Fibroblast of lung (primary cell): ENCODE measurements around the gene FNTB. TPM values are rescaled to one million over a fixed set of nuclear protein-coding genes. Genes with fewer than 3 reads are reported as not detected.

ENCODE experiments used
- DNase-seq, 2 donors: peaks; one replicate each; pipeline versions ENCODE4 v3.0.0 to v3.0.0-alpha.2; 2010; ENCODE audit warnings: low read depth in 2 of 2
- H2AFZ ChIP-seq: 2 replicates; pipeline ENCODE4 v1.5.1; 2012; ENCODE audit warnings: low read length, control low read depth, inconsistent platforms
- H3K27ac ChIP-seq: 2 replicates; pipeline ENCODE4 v1.5.1; 2011; ENCODE audit warnings: low read length, control low read depth; ENCODE audit not compliant: insufficient read depth
- H3K27me3 ChIP-seq: 2 replicates; pipeline ENCODE4 v1.5.1; 2011; ENCODE audit warnings: mild to moderate bottlenecking, low read length; ENCODE audit not compliant: control insufficient read depth, insufficient read depth
- H3K36me3 ChIP-seq: 2 replicates; pipeline ENCODE4 v1.5.1; 2011; ENCODE audit warnings: low read length; ENCODE audit not compliant: control insufficient read depth, insufficient read depth
- H3K4me1 ChIP-seq: 2 replicates; pipeline ENCODE4 v1.5.1; 2011; ENCODE audit warnings: low read length; ENCODE audit not compliant: control insufficient read depth, insufficient read depth; ENCODE audit errors: extremely low read depth
- H3K4me2 ChIP-seq: 2 replicates; pipeline ENCODE4 v1.5.1; 2011; ENCODE audit warnings: low read length, control low read depth; ENCODE audit not compliant: insufficient read depth; ENCODE audit errors: extremely low read depth
- H3K4me3 ChIP-seq, 4 experiments: fragments of 200-600 bp in 1 of 4; sonication (generic) in 1 of 4; replicated peaks in 1 of 4; 2 replicates each; pipeline ENCODE4 v1.5.1; 2011 to 2016; ENCODE audit warnings: low read length in 4 of 4, low read depth in 3 of 4, mild to moderate bottlenecking in 3 of 4, control low read depth in 2 of 4, inconsistent platforms in 1 of 4, mixed read lengths in 1 of 4; ENCODE audit not compliant: insufficient read depth in 1 of 4; ENCODE audit errors: control extremely low read depth in 1 of 4
- H3K79me2 ChIP-seq: 2 replicates; pipeline ENCODE4 v1.5.1; 2012; ENCODE audit warnings: mild to moderate bottlenecking, low read length, inconsistent platforms; ENCODE audit not compliant: control insufficient read depth, insufficient read depth
- H3K9ac ChIP-seq: 2 replicates; pipeline ENCODE4 v1.5.1; 2011; ENCODE audit warnings: mild to moderate bottlenecking, low read length, control low read depth; ENCODE audit not compliant: insufficient read depth
- H3K9me3 ChIP-seq: 2 replicates; pipeline ENCODE4 v1.5.1; 2012; ENCODE audit warnings: low read depth, low read length; ENCODE audit not compliant: control insufficient read depth, insufficient read depth
- H4K20me1 ChIP-seq: 2 replicates; pipeline ENCODE4 v1.5.1; 2011; ENCODE audit warnings: low read length; ENCODE audit not compliant: control insufficient read depth, insufficient read depth; ENCODE audit errors: extremely low read depth
- EZH2 ChIP-seq: IDR thresholded peaks from 2 replicates; pipeline ENCODE4 v1.5.1; 2012; ENCODE audit warnings: low read length, control low read depth, mild to moderate bottlenecking; ENCODE audit errors: missing control alignments
- polyA plus RNA-seq, 2 donors: library from polyadenylated mRNA; depleted of rRNA in 1 of 2; stranded (reverse) in 1 of 2; unstranded in 1 of 2; fragments of >200 nt; gene quantifications; 2 replicates each; pipeline ENCODE4 v1.2.1, GENCODE V29; 2011 to 2012; ENCODE audit warnings: missing spikeins in 1 of 2
- total RNA-seq: library from RNA; depleted of rRNA; stranded (reverse); fragments of >200 nt; gene quantifications from 2 replicates; pipeline ENCODE4 v1.2.1, GENCODE V29; 2014
- TF ChIP-seq, protein P1 (sequence below), 2 donors: IDR thresholded peaks in 1 of 2; conservative IDR thresholded peaks in 1 of 2; 1 replicate in 1 of 2; 2 replicates in 1 of 2; pipeline ENCODE4 v1.5.1; 2011 to 2012; ENCODE audit warnings: low read length in 2 of 2, control low read depth in 1 of 2, inconsistent platforms in 1 of 2, low read depth in 1 of 2, mild to moderate bottlenecking in 1 of 2

FNTB gene
- total and polyA plus RNA-seq, 2 donors (not counting 1 experiment from before 2014, with no cell fraction given) = 8.8 to 13.2 TPM

DNA sequence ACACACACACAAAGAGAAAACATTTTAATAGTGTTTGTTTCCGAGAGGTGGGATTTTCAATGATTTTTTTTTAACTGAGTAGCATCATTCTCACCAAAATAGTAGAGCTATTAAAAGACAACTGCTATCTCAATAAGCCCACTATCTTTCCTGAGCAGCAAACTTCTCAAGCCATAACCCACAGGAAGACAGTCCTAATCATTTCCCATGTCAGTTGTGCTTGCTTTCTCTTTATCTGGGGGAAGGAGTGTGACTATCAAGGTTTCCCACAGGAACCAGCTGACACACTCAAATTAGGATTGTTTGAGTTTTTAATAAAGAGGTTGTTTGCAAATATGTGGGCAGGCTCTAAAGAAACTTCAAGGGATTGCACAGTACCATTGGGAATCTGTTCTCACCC, 120.5 kb downstream of the FNTB start:
- Histone ChIP-seq H3K9ac (no peak overlapping the region), H2AFZ (no peak overlapping the region), H3K36me3 (no peaks in the 10 kb centered on the region), H4K20me1 (no peaks in the 10 kb centered on the region), H3K79me2 (no peaks in the 10 kb centered on the region), H3K27ac (no peak overlapping the region), H3K27me3 (no peaks in the 10 kb centered on the region), H3K4me1 (peaks cover 2% of the 10 kb centered on the region), H3K9me3 (no peaks in the 10 kb centered on the region), H3K4me3 (no peak overlapping the region), H3K4me2 (no peak overlapping the region)
- no peak for DNase-seq
- TF ChIP-seq EZH2 = no peak
- TF ChIP-seq, protein P1, sequence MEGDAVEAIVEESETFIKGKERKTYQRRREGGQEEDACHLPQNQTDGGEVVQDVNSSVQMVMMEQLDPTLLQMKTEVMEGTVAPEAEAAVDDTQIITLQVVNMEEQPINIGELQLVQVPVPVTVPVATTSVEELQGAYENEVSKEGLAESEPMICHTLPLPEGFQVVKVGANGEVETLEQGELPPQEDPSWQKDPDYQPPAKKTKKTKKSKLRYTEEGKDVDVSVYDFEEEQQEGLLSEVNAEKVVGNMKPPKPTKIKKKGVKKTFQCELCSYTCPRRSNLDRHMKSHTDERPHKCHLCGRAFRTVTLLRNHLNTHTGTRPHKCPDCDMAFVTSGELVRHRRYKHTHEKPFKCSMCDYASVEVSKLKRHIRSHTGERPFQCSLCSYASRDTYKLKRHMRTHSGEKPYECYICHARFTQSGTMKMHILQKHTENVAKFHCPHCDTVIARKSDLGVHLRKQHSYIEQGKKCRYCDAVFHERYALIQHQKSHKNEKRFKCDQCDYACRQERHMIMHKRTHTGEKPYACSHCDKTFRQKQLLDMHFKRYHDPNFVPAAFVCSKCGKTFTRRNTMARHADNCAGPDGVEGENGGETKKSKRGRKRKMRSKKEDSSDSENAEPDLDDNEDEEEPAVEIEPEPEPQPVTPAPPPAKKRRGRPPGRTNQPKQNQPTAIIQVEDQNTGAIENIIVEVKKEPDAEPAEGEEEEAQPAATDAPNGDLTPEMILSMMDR (conservative IDR thresholded peaks at IDR 0.05 in 1 of 2, IDR thresholded peaks at IDR 0.05 in 1 of 2; ENCODE audit: low read depth in 1 of 2, low read length in 2 of 2) = no peak

DNA sequence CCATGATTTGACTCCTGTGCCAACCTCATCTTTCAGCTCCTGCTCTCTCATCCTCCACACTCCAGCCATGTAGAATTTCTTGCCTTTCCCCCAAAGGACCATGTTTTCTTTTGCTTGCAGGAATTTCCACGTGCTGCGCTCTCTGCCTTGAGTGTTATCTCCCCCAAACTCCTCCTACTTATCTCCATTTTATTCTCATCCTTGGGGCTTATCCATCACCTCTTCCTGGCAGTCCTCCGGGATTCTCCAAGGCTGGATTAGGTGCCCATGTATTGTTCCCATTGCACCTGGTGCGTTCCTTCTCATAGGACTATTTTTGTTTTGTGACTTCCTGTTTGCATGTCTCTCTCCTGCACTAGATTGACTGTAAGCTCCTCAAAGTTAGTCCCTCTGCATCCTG, 122.7 kb downstream of the FNTB start:
- no peak for TF ChIP-seq EZH2
- TF ChIP-seq, protein P1 (conservative IDR thresholded peaks at IDR 0.05 in 1 of 2, IDR thresholded peaks at IDR 0.05 in 1 of 2; ENCODE audit: low read depth in 1 of 2, low read length in 2 of 2) = no peak
- no peak overlapping the region for H3K27ac ChIP-seq
- no peak overlapping the region for H2AFZ ChIP-seq

DNA sequence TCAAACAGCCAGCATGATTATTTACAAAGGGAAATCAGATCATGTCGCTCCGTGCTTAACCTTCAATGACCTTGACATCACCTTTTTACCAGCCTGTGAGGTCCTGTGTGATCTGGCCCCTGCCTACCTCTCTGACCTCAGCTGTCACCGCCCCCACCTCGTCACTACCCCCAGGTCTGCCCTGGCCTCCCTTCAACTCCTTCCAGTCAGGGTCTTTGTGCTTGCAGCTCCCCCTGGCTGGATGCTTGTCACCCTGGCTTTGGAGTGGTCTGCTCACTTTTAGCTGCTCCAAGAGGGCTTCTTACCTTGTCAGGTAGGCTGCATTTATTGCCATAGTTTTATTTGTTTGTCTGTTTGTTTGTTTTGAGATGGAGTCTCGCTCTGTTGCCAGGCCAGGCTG, 123.8 kb downstream of the FNTB start:
- no peak overlapping the region for H3K4me3 ChIP-seq
- no peaks in the 10 kb centered on the region for H3K4me1 ChIP-seq
- H2AFZ ChIP-seq = no peak overlapping the region
- no peaks in the 10 kb centered on the region for H3K79me2 ChIP-seq
- H3K27me3 ChIP-seq = no peaks in the 10 kb centered on the region
- H3K9me3 ChIP-seq = no peaks in the 10 kb centered on the region
- no peaks in the 10 kb centered on the region for H3K36me3 ChIP-seq
- DNase-seq = no peak
- no peak overlapping the region for H3K27ac ChIP-seq
- H3K9ac ChIP-seq = no peak overlapping the region
- no peak for TF ChIP-seq EZH2
- TF ChIP-seq, protein P1 (conservative IDR thresholded peaks at IDR 0.05 in 1 of 2, IDR thresholded peaks at IDR 0.05 in 1 of 2; ENCODE audit: low read depth in 1 of 2, low read length in 2 of 2) = no peak
- H3K4me2 ChIP-seq = no peak overlapping the region
- H4K20me1 ChIP-seq = no peaks in the 10 kb centered on the region

More for the DNA sequence above, 122.7 kb downstream of the FNTB start:
- Histone ChIP-seq H3K79me2 (no peaks in the 10 kb centered on the region), H3K9me3 (no peaks in the 10 kb centered on the region), H3K4me2 (no peak overlapping the region), H3K4me1 (no peaks in the 10 kb centered on the region), H3K27me3 (no peaks in the 10 kb centered on the region), H4K20me1 (no peaks in the 10 kb centered on the region), H3K4me3 (no peak overlapping the region), H3K36me3 (no peaks in the 10 kb centered on the region), H3K9ac (no peak overlapping the region)
- no peak for DNase-seq

Other genes with a start within 250 kb of the FNTB start
- under 0.01 TPM in 1 of 2 replicates, not detected in the other for gene SPTB, start 107.0 kb upstream of the FNTB start, total RNA-seq
- gene SPTB, start 107.0 kb upstream of the FNTB start, polyA plus RNA-seq = 0.01 TPM in 1 of 2 replicates, not detected in the other
- 38.6 and 47.8 TPM in 2 replicates for gene CHURC1, start 72.4 kb upstream of the FNTB start, total RNA-seq
- 89.5 and 92.3 TPM in 2 replicates for gene CHURC1, start 72.4 kb upstream of the FNTB start, polyA plus RNA-seq
- not detected in 2 replicates for gene GPX2, start 44.1 kb upstream of the FNTB start, total RNA-seq
- not detected in 2 replicates for gene GPX2, start 44.1 kb upstream of the FNTB start, polyA plus RNA-seq
- gene RAB15, start 14.6 kb upstream of the FNTB start, total RNA-seq = 3.6 TPM in 2 replicates
- 2.2 and 8.8 TPM in 2 replicates for gene RAB15, start 14.6 kb upstream of the FNTB start, polyA plus RNA-seq
- gene MAX, start 115.6 kb downstream of the FNTB start, total RNA-seq = 35.0 and 39.0 TPM in 2 replicates
- 85.8 and 92.8 TPM in 2 replicates for gene MAX, start 115.6 kb downstream of the FNTB start, polyA plus RNA-seq